Right lobe of liver (tissue), 6 donors: ENCODE results near the gene RNF34. TPM values are rescaled to one million over a fixed set of nuclear protein-coding genes. Genes with fewer than 3 reads are reported as not detected.

Source experiments
- ATAC-seq, 4 donors: fragments of 200-7000 bp; cut with Tn5 transposase; one replicate each; pipeline ENCODE4 v1.9.1; 2020; ENCODE audit warnings: mild to moderate bottlenecking in 4 of 4, moderate library complexity in 4 of 4
- DNase-seq, 3 donors: peaks; one replicate each; pipeline ENCODE4 v3.0.0-alpha.2; 2020
- H3K27ac ChIP-seq, 3 donors: fragments of 200-600 bp; one replicate each; pipeline ENCODE4 v1.8.0; 2022
- H3K27me3 ChIP-seq, 2 donors: fragments of 200-600 bp; one replicate each; pipeline ENCODE4 v1.8.0; 2022
- H3K36me3 ChIP-seq, 4 donors: fragments of 200-600 bp; sonication (generic) in 1 of 4; one replicate each; pipeline versions ENCODE4 v1.5.1 to v1.8.0; 2017 to 2022; ENCODE audit warnings: control low read depth in 1 of 4
- H3K4me1 ChIP-seq, 4 donors: fragments of 200-600 bp; sonication (generic) in 1 of 4; one replicate each; pipeline versions ENCODE4 v1.5.1 to v1.8.0; 2017 to 2022; ENCODE audit warnings: control low read depth in 1 of 4
- H3K4me3 ChIP-seq, 3 donors: fragments of 200-600 bp; one replicate each; pipeline ENCODE4 v1.8.0; 2022
- H3K9me3 ChIP-seq, 4 donors: fragments of 200-600 bp; sonication (generic) in 1 of 4; one replicate each; pipeline versions ENCODE4 v1.5.1 to v1.8.0; 2017 to 2022; ENCODE audit warnings: control low read depth in 1 of 4
- CTCF ChIP-seq, 4 donors: fragments of 200-600 bp in 3 of 4; fragments of 450-650 bp in 1 of 4; IDR thresholded peaks; one replicate each; pipeline versions ENCODE4 v1.5.1 to v1.8.0; 2016 to 2022; ENCODE audit warnings: antibody characterized with exemption in 4 of 4, mild to moderate bottlenecking in 2 of 4
- POLR2A ChIP-seq: fragments of 450-650 bp; IDR thresholded peaks from one replicate; pipeline ENCODE4 v1.6.1; 2017; ENCODE audit warnings: antibody characterized with exemption, mild to moderate bottlenecking
- WGBS: methylation state at CpG from one replicate; pipeline ENCODE4 v1.1.6; 2018; ENCODE audit warnings: low coverage, low lambda C conversion rate; ENCODE audit not compliant: insufficient coverage; ENCODE audit errors: missing lambda C conversion rate; 5-methylcytosine and 5-hydroxymethylcytosine counted together
- intact Hi-C, 2 donors: fragments of 100-400 bp; cut with DNase I; formaldehyde crosslinking; loops; one replicate each; pipeline versions ENCODE4 v1.11.2 to v1.14.1; 2022
- long read RNA-seq: library from polyadenylated mRNA; unstranded; transcript quantifications from one replicate; pipeline ENCODE4 v2.0.0, GENCODE V29; 2019
- total RNA-seq, 6 experiments: library from RNA; depleted of rRNA in 2 of 6; stranded (reverse); fragments of >200 nt in 2 of 6; fragmentation: NEBNext Ultra II Directional in 3 of 6; extraction: Animal tissue kit (Norgen Biotek cat#: 25700) in 3 of 6; gene quantifications; one replicate each; pipeline versions ENCODE4 v1.1.0 to v1.2.4, GENCODE V29; 2016 to 2023
- donor health status: DM: no; HTN: yes; CAD: no.
- donor health status: DM: no; HTN: no; CAD: no.
- donor health status: DM: no; HTN: no; CAD: no.
- donor health status: DM: no; HTN: yes; CAD: no.
- donor health status: DM: no; HTN: yes; CAD: no.

The RNF34 gene
- total RNA-seq: 10 to 100 TPM; 11.7 to 22.3 (median 14.6) TPM
- long read RNA-seq, partial matches to known transcripts: 1 of 2 reads
- long read RNA-seq, other reads (novel, unspliced or antisense): 0 of 2 reads

DNA sequence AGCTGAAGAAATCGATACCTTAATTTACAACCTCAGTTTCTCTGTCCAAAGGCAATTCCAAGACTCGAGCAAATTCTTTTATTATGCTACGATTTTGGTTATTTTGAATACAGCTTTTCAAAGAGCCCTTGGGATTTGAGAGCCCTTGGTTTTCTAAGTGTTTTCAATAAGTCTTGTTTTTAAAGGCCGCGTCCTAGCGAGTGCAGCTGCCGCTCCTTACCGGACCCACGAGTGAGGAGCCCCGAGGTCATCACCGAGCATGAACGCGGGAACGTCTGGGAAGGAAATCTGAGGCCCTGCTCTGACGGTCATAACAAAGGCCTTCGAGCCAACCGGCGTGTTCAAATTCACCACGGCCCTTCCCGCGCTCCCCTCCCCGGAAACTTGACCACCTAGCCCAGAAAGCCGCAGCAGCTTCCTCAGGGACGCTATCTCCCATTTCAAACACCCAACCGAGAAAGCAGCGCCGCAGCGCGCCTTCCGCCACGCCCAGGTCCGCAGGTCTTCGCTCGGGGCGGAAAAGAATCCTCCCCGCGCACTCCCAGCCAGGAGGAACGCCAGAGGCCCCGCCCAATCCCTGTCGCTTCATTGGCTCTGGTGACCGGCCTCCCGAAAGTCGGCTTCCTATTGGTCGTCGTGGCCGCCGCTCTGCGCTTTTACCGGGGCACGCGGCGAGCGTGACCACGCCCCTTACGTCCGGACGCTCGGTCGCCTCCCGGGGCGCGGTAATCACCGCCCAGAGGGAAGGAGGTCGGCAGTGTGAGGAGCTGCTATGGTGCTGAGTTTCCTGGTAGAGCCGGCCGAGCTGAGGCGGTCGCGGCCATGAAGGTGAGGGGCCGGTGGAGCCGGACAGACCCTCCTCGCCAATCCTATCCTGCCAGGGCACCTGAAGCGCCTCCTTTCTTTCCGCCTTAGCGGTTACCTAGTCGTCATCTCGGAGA is at the start of gene RNF34:
RNF34 (plus strand) TSS at position 728 of the 941 bp plus-strand sequence; CDS start at position 823, 95 bp downstream.
- Histone ChIP-seq H3K4me3 (peak within 1 kb of the TSS; percentile 79 to 97 (median 92)), H3K27ac (peak within 1 kb of the TSS; percentile 73 to 94 (median 79)), H3K27me3 (no peaks in the 10 kb centered on the region), H3K36me3 (no peaks in the 10 kb centered on the region), H3K4me1 (peaks cover 0 to 28% (median 11%) of the 10 kb centered on the region in 4 donors), H3K9me3 (no peaks in the 10 kb centered on the region)
- TF ChIP-seq CTCF (IDR thresholded peaks at IDR 0.05): peak in 1 of 4 donors; percentile 4
- TF ChIP-seq POLR2A: peak; percentile 98
- intact Hi-C loops: no loop called here
- DNase-seq (peak; percentile 99 to 100 (median 100)), ATAC-seq (peak; percentile 97 to 99 (median 98))
- WGBS: 4% methylated on average over 10 of the region's 77 CpGs

GRCh38 chr12:121351820-121352681 is 47.9 kb upstream of the RNF34 start, which contains the start of gene ANAPC5:
TSS of gene ANAPC5 (minus strand) at chr12:121352411. CDS start at chr12:121352340, 71 bp downstream.
- peak; percentile 91 to 96 (median 96) for DNase-seq
- Histone ChIP-seq H3K36me3 (peaks cover 0 to 6% (median 2%) of the 10 kb centered on the region in 4 donors), H3K9me3 (no peaks in the 10 kb centered on the region), H3K27ac (peak within 1 kb of the TSS; percentile 52 to 72 (median 57)), H3K4me3 (peak within 1 kb of the TSS; percentile 90 to 99 (median 95)), H3K4me1 (peaks cover 0 to 11% (median 3%) of the 10 kb centered on the region in 4 donors), H3K27me3 (no peaks in the 10 kb centered on the region)
- TF ChIP-seq POLR2A (peak; percentile 92), CTCF (IDR thresholded peaks at IDR 0.05) (peak in 1 of 4 donors; percentile 9)
- 0% methylated on average over 18 of the region's 49 CpGs for WGBS
- peak; percentile 99 for ATAC-seq
- intact Hi-C loops: loop anchor here in 1 of 2 donors (10.0 kb wide), 1 partner anchor 83 kb away; no protein-coding TSS in a partner anchor

DNA sequence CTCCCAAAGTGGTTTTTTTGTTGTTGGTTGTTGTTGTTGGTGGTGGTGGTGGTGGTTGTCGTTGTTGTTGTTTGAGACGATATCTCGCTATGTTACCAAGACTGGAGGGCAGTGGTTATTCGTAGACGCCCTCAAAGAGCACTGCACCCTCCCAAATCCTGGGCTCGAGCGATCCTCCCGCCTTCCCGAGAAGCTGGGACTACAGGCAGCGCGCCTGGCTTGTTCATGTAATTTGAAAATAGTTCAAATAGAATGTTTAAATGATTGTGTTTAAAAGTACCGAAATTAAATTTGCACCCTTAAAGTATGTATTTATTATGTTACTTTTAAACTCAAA is 47.3 kb upstream of the RNF34 start:
- Histone ChIP-seq H3K4me1 (peaks cover 0 to 11% (median 3%) of the 10 kb centered on the region in 4 donors), H3K27me3 (no peaks in the 10 kb centered on the region), H3K4me3 (peak overlapping the region; percentile 31 to 99 (median 95)), H3K9me3 (no peaks in the 10 kb centered on the region), H3K36me3 (no peaks in the 10 kb centered on the region), H3K27ac (peak overlapping the region in 1 of 3 donors; percentile 47)
- intact Hi-C loops: loop anchor here in 1 of 2 donors (10.0 kb wide), 1 partner anchor 82 kb away; no protein-coding TSS in a partner anchor
- no peak for TF ChIP-seq CTCF (IDR thresholded peaks at IDR 0.05)
- no peak for DNase-seq
- 1% methylated on average over 11 of the region's 12 CpGs for WGBS
- peak; percentile 47 to 73 (median 59) for ATAC-seq

DNA sequence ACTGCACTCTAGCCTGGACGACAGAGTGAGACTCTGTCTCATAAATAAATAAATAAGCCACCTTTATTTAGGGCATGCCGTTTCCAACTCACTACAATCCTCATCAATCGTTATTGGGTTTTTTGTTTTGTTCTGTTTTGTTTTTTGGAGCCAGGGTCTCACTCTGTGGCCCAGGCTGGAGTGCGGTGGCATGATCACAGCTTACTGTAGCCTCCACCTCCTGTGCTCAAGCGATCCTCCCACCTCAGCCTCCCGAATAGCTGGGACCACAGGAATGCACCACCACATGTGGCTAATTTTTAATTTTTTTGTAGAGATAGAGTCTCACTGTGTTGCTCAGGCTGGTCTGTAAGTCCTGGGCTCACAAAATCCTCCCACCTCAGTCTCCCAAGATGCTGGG is 44.1 kb upstream of the RNF34 start:
- Histone ChIP-seq H3K27me3 (no peaks in the 10 kb centered on the region), H3K27ac (no peak overlapping the region), H3K4me1 (peaks cover 0 to 11% (median 5%) of the 10 kb centered on the region in 4 donors), H3K36me3 (no peaks in the 10 kb centered on the region), H3K4me3 (no peak overlapping the region), H3K9me3 (no peaks in the 10 kb centered on the region)
- DNase-seq: no peak
- WGBS: 84% methylated on average over 6 of the region's 6 CpGs
- no peak for ATAC-seq
- intact Hi-C loops: loop anchor here in 1 of 2 donors (10.0 kb wide), 1 partner anchor 79 kb away; no protein-coding TSS in a partner anchor
- TF ChIP-seq POLR2A (no peak), CTCF (IDR thresholded peaks at IDR 0.05) (no peak)
